SK-N-MC (cell line): Measurements from ENCODE around the gene CCDC47.

ENCODE experiments used
- EZH2 ChIP-seq: fragments of 200-600 bp; sonication (generic); IDR thresholded peaks from one replicate; pipeline ENCODE4 v1.6.1; 2017; ENCODE audit warnings: antibody characterized with exemption
- POLR2AphosphoS5 ChIP-seq: IDR thresholded peaks from 2 replicates; pipeline ENCODE4 v1.6.1; 2012; ENCODE audit warnings: mild to moderate bottlenecking, low read depth, low read length, borderline replicate concordance

GRCh38 chr17:63760771-63761539, 12.4 kb downstream of the CCDC47 start:
- no peak for TF ChIP-seq POLR2AphosphoS5
- no peak for TF ChIP-seq EZH2
